ENCODE measurements around the gene UBAC2.

DNA sequence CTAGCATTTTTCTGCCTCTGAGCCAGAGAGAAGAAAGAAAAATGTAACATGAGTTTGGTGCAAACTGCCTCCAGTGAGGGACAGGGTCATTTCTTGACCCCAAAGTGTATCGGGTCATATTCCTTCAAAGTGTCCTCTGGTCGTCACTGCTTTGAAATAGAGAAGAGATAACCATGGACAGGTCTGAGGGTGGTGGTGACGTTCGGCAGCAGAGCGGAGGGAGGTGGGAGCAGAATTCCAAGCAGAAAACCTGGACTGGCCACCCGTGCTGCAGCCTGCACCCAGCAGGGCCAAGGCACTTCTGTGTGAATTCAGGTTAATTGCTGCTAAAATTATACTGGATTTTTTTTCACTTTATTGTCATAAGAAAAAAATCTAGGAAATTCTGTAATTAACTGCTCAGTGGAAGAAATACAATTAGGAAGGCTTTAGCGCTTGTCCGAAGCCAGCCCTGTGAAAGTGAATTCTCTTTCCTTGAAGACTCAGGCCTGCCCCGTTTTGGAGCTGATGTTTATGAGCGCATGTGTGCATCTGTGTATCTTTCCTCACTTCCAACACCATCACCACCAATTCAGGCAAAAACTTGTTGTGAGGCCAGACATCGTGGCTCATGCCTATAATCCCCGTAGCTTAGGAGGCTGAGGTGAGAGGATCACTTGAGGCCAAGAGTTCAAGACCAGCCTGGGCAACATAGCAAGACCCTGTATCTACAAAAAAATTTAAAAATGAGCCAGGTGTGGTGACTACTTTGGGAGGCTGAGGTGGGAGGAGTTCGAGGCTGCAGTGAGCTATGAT is 37.9 kb upstream of the UBAC2 start:
- TF ChIP-seq POLR2A (IDR thresholded peaks at IDR 0.05; ENCODE audit: low read depth, low read length) (no peak), POLR2AphosphoS5 (IDR thresholded peaks at IDR 0.05; ENCODE audit: low read depth, low read length) (no peak)
